ENCODE data around the gene LAPTM5.

DNA sequence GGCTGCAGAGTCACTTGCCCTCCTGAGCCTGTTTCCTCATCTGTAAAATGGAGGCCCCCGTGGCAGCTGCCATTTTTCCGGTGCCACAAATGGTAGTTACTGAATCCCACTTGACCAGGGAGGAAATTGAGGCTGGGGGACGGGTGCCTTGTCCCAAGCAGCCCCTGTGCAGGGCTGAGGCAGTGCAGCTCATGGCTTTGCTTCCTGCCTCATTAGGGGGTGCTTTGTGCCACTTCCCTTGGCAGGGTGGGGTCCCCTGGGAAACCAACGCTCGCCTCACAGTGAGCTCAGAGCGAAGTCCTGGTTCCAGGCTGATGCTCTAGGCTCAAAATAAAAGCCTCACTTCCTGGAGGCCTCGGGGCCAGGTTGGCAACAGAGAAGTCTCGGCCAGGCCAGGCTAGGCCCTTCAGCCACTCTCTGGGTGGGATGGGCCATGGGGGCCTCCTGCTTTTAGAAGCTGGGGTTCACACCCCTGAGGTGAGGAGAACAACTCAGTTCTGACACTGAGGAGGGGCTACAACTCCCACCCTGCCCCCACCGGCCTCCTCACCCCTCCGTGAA is 6.8 kb downstream of the LAPTM5 start:
- TF ChIP-seq POLR2A (IDR thresholded peaks at IDR 0.05; ENCODE audit: low read depth, low read length) (no peak), EZH2 (IDR thresholded peaks at IDR 0.05; ENCODE audit: borderline replicate concordance, low read depth, low read length, severe bottlenecking) (no peak), JUN (IDR thresholded peaks at IDR 0.05; ENCODE audit: borderline replicate concordance, insufficient read depth, insufficient read length, low read depth) (no peak), POLR2AphosphoS5 (IDR thresholded peaks at IDR 0.05; ENCODE audit: insufficient read depth, low read depth, low read length) (no peak), FOS (IDR thresholded peaks at IDR 0.05; ENCODE audit: borderline replicate concordance, insufficient read depth, low read length) (no peak), MYC (IDR thresholded peaks at IDR 0.05; ENCODE audit: low read depth, low read length) (no peak)
- TF ChIP-seq, protein P1, sequence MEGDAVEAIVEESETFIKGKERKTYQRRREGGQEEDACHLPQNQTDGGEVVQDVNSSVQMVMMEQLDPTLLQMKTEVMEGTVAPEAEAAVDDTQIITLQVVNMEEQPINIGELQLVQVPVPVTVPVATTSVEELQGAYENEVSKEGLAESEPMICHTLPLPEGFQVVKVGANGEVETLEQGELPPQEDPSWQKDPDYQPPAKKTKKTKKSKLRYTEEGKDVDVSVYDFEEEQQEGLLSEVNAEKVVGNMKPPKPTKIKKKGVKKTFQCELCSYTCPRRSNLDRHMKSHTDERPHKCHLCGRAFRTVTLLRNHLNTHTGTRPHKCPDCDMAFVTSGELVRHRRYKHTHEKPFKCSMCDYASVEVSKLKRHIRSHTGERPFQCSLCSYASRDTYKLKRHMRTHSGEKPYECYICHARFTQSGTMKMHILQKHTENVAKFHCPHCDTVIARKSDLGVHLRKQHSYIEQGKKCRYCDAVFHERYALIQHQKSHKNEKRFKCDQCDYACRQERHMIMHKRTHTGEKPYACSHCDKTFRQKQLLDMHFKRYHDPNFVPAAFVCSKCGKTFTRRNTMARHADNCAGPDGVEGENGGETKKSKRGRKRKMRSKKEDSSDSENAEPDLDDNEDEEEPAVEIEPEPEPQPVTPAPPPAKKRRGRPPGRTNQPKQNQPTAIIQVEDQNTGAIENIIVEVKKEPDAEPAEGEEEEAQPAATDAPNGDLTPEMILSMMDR (IDR thresholded peaks at IDR 0.05; ENCODE audit: extremely low read depth in 1 of 2, insufficient read depth in 1 of 2, low read depth in 1 of 2, low read length in 2 of 2): no peak
- TF ChIP-seq, protein P2, sequence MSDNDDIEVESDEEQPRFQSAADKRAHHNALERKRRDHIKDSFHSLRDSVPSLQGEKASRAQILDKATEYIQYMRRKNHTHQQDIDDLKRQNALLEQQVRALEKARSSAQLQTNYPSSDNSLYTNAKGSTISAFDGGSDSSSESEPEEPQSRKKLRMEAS (IDR thresholded peaks at IDR 0.05; ENCODE audit: insufficient read depth, insufficient read length): no peak
